GM13976 (cell line): ENCODE results near the gene IMMP1L.

Source experiments
- DNase-seq: peaks from one replicate; pipeline ENCODE4 v3.0.0; 2012; ENCODE audit warnings: low spot score
- CTCF ChIP-seq: IDR thresholded peaks from 2 replicates; pipeline ENCODE4 v1.5.1; 2012; ENCODE audit warnings: borderline replicate concordance, mild to moderate bottlenecking; ENCODE audit not compliant: insufficient read depth; ENCODE audit errors: extremely low read depth, missing control alignments, control extremely low read depth
- in situ Hi-C: fragments of 300-500 bp; cut with MboI; formaldehyde crosslinking; loops from one replicate; pipeline ENCODE4 v1.12.0; 2022; ENCODE audit warnings: low sequenced_read_pairs, mixed read lengths, inconsistent platforms; ENCODE audit not compliant: unreplicated experiment

Gene IMMP1L

GRCh38 chr11:31479066-31479465 lies 30.4 kb downstream of the IMMP1L start:
- in situ Hi-C loops: loop anchor here (25.0 kb wide), 1 partner anchor 483 kb away; no protein-coding TSS in a partner anchor
- no peak for DNase-seq
- TF ChIP-seq CTCF: no peak

GRCh38 chr11:31478223-31478590 lies 31.2 kb downstream of the IMMP1L start:
- no peak for DNase-seq
- in situ Hi-C loops: loop anchor here (25.0 kb wide), 1 partner anchor 484 kb away; no protein-coding TSS in a partner anchor
- no peak for TF ChIP-seq CTCF

GRCh38 chr11:31477528-31478222 lies 31.7 kb downstream of the IMMP1L start:
- TF ChIP-seq CTCF: no peak
- in situ Hi-C loops: loop anchor here (25.0 kb wide), 1 partner anchor 485 kb away; no protein-coding TSS in a partner anchor
- no peak for DNase-seq

GRCh38 chr11:31474083-31474482 lies 35.3 kb downstream of the IMMP1L start:
- in situ Hi-C loops: no loop called here
- TF ChIP-seq CTCF: no peak
- DNase-seq: no peak

GRCh38 chr11:31464436-31464835 lies 45.0 kb downstream of the IMMP1L start:
- no peak for TF ChIP-seq CTCF
- in situ Hi-C loops: no loop called here
- no peak for DNase-seq

- no peak for DNase-seq
- in situ Hi-C loops: no loop called here
- no peak for TF ChIP-seq CTCF
These were observed 54.2 kb downstream of the IMMP1L start for GRCh38 chr11:31455177-31455576.
